Hepatocyte (in vitro differentiated cells): ENCODE results near the gene CCL4L2. TPM values are rescaled to one million over a fixed set of nuclear protein-coding genes. Genes with fewer than 3 reads are reported as not detected.
"Not testable (repeated sequence)": the region's sequence is repeated elsewhere in the genome, so short reads cannot be mapped to it uniquely, and the experiment has no call there.

ENCODE experiments used
- DNase-seq: peaks from one replicate; pipeline ENCODE4 v3.0.0-alpha.2; 2016; ENCODE audit warnings: low spot score
- H2AFZ ChIP-seq: fragments of 200-600 bp; sonication (generic); 2 replicates; pipeline ENCODE4 v1.6.0; 2016; ENCODE audit warnings: antibody characterized with exemption, mild to moderate bottlenecking
- H3K27ac ChIP-seq: fragments of 200-600 bp; sonication (generic); 2 replicates; pipeline ENCODE4 v1.5.1; 2016; ENCODE audit warnings: mild to moderate bottlenecking
- H3K27me3 ChIP-seq: fragments of 200-600 bp; sonication (generic); 2 replicates; pipeline ENCODE4 v1.6.1; 2016
- H3K36me3 ChIP-seq: fragments of 200-600 bp; sonication (generic); replicated peaks from 2 replicates; pipeline ENCODE4 v1.5.1; 2016; ENCODE audit warnings: low read depth; ENCODE audit not compliant: insufficient read depth
- H3K4me1 ChIP-seq: fragments of 200-600 bp; sonication (generic); 2 replicates; pipeline ENCODE4 v1.5.1; 2016; ENCODE audit warnings: mild to moderate bottlenecking, moderate library complexity; ENCODE audit not compliant: insufficient read depth
- H3K4me2 ChIP-seq: fragments of 200-600 bp; sonication (generic); 2 replicates; pipeline ENCODE4 v1.6.0; 2016
- H3K4me3 ChIP-seq: fragments of 200-600 bp; sonication (generic); 2 replicates; pipeline ENCODE4 v1.5.1; 2016; ENCODE audit warnings: mild to moderate bottlenecking
- H3K79me2 ChIP-seq: fragments of 200-600 bp; sonication (generic); 2 replicates; pipeline ENCODE4 v1.6.0; 2017; ENCODE audit warnings: mild to moderate bottlenecking
- H3K9me2 ChIP-seq: fragments of 200-600 bp; sonication (generic); replicated peaks from 2 replicates; pipeline ENCODE4 v1.6.0; 2017; ENCODE audit warnings: mild to moderate bottlenecking; ENCODE audit not compliant: insufficient read depth
- H3K9me3 ChIP-seq: fragments of 200-600 bp; sonication (generic); 2 replicates; pipeline ENCODE4 v1.5.1; 2016; ENCODE audit warnings: low read depth, mild to moderate bottlenecking
- H4K20me1 ChIP-seq: fragments of 200-600 bp; sonication (generic); 2 replicates; pipeline ENCODE4 v1.6.0; 2016; ENCODE audit warnings: mild to moderate bottlenecking; ENCODE audit not compliant: insufficient read depth, poor library complexity, severe bottlenecking
- EZH2 ChIP-seq: fragments of 200-600 bp; sonication (generic); IDR thresholded peaks from 2 replicates; pipeline ENCODE4 v1.6.1; 2016; ENCODE audit warnings: antibody characterized with exemption, mild to moderate bottlenecking, borderline replicate concordance
- EZH2phosphoT487 ChIP-seq: fragments of 200-600 bp; sonication (generic); IDR thresholded peaks from one replicate; pipeline ENCODE4 v1.6.1; 2018; ENCODE audit warnings: antibody characterized with exemption, mild to moderate bottlenecking, low read depth, moderate library complexity; ENCODE audit not compliant: unreplicated experiment, severe bottlenecking
- WGBS: methylation state at CpG from one replicate; pipeline ENCODE4 v1.1.6; 2016; ENCODE audit warnings: low lambda C conversion rate; ENCODE audit errors: missing lambda C conversion rate; 5-methylcytosine and 5-hydroxymethylcytosine counted together
- polyA plus RNA-seq: library from polyadenylated mRNA; unstranded; fragments of >200 nt; fragmentation: Nextera tagmentation; extraction: Ambion mirVana; gene quantifications from 2 replicates; pipeline ENCODE4 v1.2.1, GENCODE V29; 2016
- total RNA-seq: library from RNA; depleted of rRNA; stranded (reverse); fragments of >200 nt; gene quantifications from 2 replicates; pipeline ENCODE4 v1.2.3, GENCODE V29; 2014
- TF ChIP-seq, protein P1 (sequence below): fragments of 200-600 bp; sonication (generic); IDR thresholded peaks from 2 replicates; pipeline ENCODE4 v1.5.1; 2016; ENCODE audit warnings: antibody characterized with exemption, mild to moderate bottlenecking; ENCODE audit not compliant: poor library complexity

The CCL4L2 gene
- total and polyA plus RNA-seq, 2 experiments from 2014 or later = 12.8 to 78.8 TPM

DNA sequence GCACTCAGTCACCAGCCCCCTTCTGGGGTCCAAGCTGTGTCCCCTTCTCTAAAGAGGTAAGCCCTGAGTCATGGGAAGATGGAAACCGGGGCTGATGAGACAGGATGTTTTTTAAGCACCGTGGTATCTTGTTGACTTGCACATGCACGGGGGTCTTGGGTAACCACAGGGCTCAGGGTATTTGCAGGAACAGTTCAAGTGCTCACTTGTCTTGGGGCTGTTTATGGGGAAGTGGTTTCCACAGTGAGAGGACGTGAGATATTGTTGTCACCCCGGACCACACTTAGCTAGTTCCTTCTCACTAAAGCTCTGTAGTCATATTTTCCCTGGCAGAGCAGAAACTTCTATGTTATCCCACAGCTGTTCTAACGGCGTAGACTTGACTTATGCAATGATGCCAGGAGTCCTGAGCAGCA, 22.0 kb upstream of the CCL4L2 start:
- Histone ChIP-seq H3K4me1 (peaks cover 5% of the 10 kb centered on the region), H4K20me1 (no peaks in the 10 kb centered on the region), H3K9me2 (no peaks in the 10 kb centered on the region), H3K9me3 (no peaks in the 10 kb centered on the region), H3K36me3 (no peaks in the 10 kb centered on the region), H3K27ac (no peak overlapping the region), H2AFZ (no peak overlapping the region), H3K79me2 (no peaks in the 10 kb centered on the region), H3K4me2 (no peak overlapping the region), H3K27me3 (peaks cover 7% of the 10 kb centered on the region), H3K4me3 (no peak overlapping the region)
- 66% methylated on average over 7 of the region's 7 CpGs for WGBS
- no peak for DNase-seq
- TF ChIP-seq EZH2phosphoT487 = no peak
- no peak for TF ChIP-seq EZH2
- TF ChIP-seq, protein P1, sequence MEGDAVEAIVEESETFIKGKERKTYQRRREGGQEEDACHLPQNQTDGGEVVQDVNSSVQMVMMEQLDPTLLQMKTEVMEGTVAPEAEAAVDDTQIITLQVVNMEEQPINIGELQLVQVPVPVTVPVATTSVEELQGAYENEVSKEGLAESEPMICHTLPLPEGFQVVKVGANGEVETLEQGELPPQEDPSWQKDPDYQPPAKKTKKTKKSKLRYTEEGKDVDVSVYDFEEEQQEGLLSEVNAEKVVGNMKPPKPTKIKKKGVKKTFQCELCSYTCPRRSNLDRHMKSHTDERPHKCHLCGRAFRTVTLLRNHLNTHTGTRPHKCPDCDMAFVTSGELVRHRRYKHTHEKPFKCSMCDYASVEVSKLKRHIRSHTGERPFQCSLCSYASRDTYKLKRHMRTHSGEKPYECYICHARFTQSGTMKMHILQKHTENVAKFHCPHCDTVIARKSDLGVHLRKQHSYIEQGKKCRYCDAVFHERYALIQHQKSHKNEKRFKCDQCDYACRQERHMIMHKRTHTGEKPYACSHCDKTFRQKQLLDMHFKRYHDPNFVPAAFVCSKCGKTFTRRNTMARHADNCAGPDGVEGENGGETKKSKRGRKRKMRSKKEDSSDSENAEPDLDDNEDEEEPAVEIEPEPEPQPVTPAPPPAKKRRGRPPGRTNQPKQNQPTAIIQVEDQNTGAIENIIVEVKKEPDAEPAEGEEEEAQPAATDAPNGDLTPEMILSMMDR = no peak

- H3K27ac ChIP-seq, H3K27me3 ChIP-seq: not testable (repeated sequence)
- WGBS = 81% methylated on average over 5 of the region's 5 CpGs
These were observed 20.9 kb upstream of the CCL4L2 start for GRCh38 chr17:36189993-36190392.

GRCh38 chr17:36190549-36191330, 20.1 kb upstream of the CCL4L2 start:
- H3K4me1 ChIP-seq, H3K36me3 ChIP-seq, H3K79me2 ChIP-seq, H3K27ac ChIP-seq, H2AFZ ChIP-seq, H3K9me2 ChIP-seq, H4K20me1 ChIP-seq, H3K9me3 ChIP-seq, H3K4me2 ChIP-seq, DNase-seq, H3K27me3 ChIP-seq, H3K4me3 ChIP-seq: not testable (repeated sequence)
- 82% methylated on average over 9 of the region's 9 CpGs for WGBS

More at GRCh38 chr17:36189993-36190392, 20.9 kb upstream of the CCL4L2 start:
- H2AFZ ChIP-seq, H3K4me1 ChIP-seq, H3K4me2 ChIP-seq, DNase-seq, H3K9me2 ChIP-seq, H4K20me1 ChIP-seq, H3K36me3 ChIP-seq, H3K79me2 ChIP-seq, H3K4me3 ChIP-seq, H3K9me3 ChIP-seq: not testable (repeated sequence)

- H3K4me2 ChIP-seq = no peak overlapping the region
- 70% methylated on average over 1 of the region's 1 CpG for whole genome bisulfite sequencing
- no peaks in the 10 kb centered on the region for H4K20me1 ChIP-seq
- no peak overlapping the region for H3K27ac ChIP-seq
- no peak overlapping the region for H2AFZ ChIP-seq
- no peaks in the 10 kb centered on the region for H3K9me3 ChIP-seq
- peaks cover 2% of the 10 kb centered on the region for H3K27me3 ChIP-seq
- no peaks in the 10 kb centered on the region for H3K36me3 ChIP-seq
- no peaks in the 10 kb centered on the region for H3K79me2 ChIP-seq
- no peak for TF ChIP-seq EZH2phosphoT487
- no peak for TF ChIP-seq EZH2
- TF ChIP-seq, protein P1 = no peak
- H3K9me2 ChIP-seq = no peaks in the 10 kb centered on the region
- H3K4me1 ChIP-seq = no peaks in the 10 kb centered on the region
- DNase-seq = no peak
- H3K4me3 ChIP-seq = no peak overlapping the region
These were observed 17.6 kb upstream of the CCL4L2 start for GRCh38 chr17:36193216-36193775.

- DNase-seq, H3K9me3 ChIP-seq, H3K27me3 ChIP-seq, H3K27ac ChIP-seq, H3K4me1 ChIP-seq, H3K9me2 ChIP-seq, H3K79me2 ChIP-seq, H4K20me1 ChIP-seq, H3K4me3 ChIP-seq, H3K4me2 ChIP-seq, H3K36me3 ChIP-seq, H2AFZ ChIP-seq: not testable (repeated sequence)
- 91% methylated on average over 6 of the region's 8 CpGs for WGBS
These were observed 16.6 kb upstream of the CCL4L2 start for GRCh38 chr17:36194147-36194831.

DNA sequence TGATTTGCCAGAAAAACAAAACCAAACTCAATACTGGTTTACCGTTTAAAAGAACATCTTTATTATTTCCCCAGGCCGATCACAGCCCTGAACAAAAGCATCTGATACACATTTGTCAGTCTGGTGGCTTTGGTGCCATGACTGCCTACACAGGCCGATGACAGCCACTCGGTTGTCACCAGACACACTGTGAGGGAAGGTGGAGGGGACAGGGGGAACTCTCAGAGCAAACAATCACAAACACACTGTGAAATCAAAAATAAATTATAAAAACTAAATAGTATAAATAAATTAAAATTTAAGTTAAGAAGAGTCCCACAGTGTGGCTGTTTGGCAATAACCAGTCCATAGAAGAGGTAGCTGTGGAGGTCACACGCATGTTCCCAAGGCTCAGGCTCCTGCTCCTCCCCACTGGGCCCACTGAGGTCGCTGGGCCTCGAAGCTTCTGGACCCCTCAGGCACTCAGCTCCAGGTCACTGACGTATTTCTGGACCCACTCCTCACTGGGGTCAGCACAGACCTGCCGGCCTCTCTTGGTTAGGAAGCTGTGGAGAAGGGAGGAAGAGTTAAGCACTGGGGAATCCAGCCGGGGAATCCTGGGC, 15.9 kb upstream of the CCL4L2 start:
- not testable (repeated sequence) for H3K4me1 ChIP-seq, H3K36me3 ChIP-seq, H3K27ac ChIP-seq, H3K4me2 ChIP-seq, H3K9me2 ChIP-seq, H3K79me2 ChIP-seq, H3K4me3 ChIP-seq, DNase-seq, H2AFZ ChIP-seq, H3K27me3 ChIP-seq, H4K20me1 ChIP-seq, H3K9me3 ChIP-seq
- 89% methylated on average over 10 of the region's 10 CpGs for WGBS
